NCI-H526 (cell line): ENCODE data around the gene DGCR6.
"Not testable (repeated sequence)": the region's sequence is repeated elsewhere in the genome, so short reads cannot be mapped to it uniquely, and the experiment has no call there.

Source experiments
- DNase-seq, 2 experiments: peaks; one replicate each; lab custom pipeline; 2025; lab: John Stamatoyannopoulos, UW

DGCR6 gene

DNA sequence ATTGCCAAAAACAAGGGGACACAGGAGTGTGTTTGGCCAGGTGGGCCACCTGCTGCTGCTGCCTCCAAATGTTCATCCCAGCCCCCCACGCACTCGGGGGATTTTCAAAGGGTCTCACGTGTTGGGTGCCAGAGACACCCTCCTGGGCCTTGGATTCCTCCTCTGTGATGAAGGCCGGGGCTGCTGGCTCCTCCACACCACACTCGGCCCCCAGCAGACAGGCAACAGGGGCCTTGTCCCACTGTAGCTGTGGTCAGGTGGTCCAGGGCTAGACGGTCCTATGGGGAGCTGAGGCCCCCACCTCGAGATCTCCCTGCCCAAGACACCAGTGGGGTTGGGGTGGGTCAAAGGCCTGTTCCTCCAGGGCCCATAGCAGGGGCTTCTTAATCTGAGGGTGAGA lies 55.1 kb downstream of the DGCR6 start:
- DNase-seq = not testable (repeated sequence)
